NCI-H1092 (cell line): ENCODE data around the gene ATP1A1.

Experiments
- DNase-seq: peaks from one replicate; lab custom pipeline; 2025; lab: John Stamatoyannopoulos, UW

Gene ATP1A1

DNA sequence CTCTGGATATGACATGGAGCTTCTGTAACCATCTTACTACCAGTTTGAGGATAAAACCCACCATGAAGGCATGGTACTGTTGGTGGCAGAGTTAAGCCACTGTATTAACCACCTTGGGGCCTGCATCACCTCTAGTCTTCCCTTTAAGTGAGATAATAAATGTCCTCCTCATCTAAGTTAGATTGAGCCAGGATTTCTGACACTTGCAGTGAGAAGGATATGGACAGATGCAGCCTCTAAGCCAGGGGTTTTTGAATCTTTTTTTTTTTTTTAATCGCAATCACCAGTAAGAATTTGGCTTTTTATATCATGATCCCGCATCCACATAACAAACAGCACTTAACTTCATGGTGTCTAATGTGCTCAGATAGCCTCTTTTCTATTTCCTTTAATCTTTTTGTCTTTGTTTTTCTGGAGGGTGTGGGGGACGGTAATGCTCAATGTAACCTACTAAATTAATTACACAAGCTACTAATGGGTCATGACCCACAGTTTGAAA, 42.2 kb downstream of the ATP1A1 start:
- no peak for DNase-seq

DNA sequence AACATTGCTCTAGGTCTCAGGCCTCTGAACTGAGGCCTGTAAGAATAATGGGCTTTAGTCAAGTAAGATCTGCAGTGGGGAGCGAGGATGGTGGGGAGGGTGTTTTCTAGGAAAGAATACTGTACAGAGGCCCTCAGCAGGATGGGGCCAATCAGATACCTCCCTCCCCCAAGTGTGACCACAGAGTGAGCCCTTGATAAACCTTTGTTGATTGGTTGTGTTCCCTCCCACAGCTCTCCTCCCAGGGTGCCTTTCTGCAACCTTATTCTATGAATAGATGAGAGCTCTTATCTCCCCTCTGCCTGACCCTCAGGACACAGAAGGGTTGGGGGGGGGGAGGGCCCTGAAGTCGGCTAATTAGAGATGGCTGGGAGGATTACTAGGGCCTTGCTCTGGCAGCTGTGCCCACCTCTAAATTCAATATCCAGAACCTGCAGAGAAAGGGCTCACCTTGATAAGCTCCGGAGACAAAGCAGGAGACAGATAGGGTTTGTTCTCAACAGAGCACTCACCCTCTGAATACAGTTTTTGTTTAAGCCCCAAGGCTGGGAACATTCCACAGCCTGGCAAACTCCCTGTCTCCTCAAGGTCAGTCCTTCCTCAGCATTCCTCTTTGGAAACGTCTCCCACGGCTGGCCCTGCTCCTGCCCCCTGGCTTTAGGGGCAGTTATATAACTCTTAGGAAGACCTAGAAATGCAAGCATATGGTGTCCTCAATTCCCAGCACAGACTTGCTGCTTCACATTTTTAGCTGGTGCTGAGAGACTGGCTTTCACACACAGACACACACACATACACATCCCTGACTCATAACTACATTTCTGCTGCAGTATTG, 42.9 kb downstream of the ATP1A1 start:
- DNase-seq, result no peak

DNA sequence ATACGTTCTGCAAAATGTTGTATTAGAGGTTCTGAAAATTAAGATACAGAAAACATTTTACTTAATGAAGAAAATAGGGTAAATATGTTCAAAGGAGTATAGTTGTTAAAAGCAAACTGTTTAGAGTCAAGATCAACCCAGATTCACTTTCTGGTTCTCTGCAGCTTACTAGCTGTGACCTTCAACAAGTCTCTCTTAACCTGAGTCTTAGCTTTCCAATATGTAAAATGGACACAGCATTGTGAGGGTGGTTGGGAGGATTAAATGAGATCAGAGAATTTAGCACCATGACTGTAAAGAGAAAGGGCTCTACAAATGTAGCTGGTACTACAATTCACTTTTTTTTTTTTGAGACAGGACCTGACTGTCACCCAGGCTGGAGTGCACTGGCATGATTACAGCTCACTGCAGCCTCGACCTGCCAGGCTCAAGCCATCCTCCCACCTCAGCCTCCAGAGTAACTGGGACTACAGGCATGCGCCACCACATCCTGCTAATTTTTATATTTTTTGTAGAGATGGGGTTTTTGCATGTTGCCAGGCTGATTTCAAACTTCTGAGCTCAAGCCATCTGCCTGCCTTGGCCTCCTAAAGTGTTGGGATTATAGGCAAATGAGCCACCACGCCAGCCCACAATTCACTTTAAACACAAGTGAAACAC, 43.9 kb downstream of the ATP1A1 start:
- no peak for DNase-seq

DNA sequence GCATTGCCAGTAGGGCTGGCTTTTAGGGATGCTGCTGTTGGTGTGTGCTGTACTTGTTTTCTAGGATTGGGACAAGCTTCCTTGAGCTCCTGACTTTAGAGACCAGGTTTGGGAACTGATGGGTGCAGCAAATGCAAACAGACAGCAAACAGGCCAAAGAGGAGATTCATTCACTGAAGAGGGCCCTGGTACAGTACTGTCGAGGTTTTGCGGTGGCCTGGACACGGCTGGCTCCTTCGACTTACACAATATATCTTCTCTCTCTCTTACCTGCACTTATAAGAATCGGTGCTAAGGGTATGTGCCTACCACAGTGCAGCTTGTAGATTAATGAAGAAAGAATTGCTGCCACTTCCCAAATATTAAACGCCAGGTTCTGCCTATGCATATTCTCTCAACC, 44.6 kb downstream of the ATP1A1 start:
- DNase-seq, result no peak

DNA sequence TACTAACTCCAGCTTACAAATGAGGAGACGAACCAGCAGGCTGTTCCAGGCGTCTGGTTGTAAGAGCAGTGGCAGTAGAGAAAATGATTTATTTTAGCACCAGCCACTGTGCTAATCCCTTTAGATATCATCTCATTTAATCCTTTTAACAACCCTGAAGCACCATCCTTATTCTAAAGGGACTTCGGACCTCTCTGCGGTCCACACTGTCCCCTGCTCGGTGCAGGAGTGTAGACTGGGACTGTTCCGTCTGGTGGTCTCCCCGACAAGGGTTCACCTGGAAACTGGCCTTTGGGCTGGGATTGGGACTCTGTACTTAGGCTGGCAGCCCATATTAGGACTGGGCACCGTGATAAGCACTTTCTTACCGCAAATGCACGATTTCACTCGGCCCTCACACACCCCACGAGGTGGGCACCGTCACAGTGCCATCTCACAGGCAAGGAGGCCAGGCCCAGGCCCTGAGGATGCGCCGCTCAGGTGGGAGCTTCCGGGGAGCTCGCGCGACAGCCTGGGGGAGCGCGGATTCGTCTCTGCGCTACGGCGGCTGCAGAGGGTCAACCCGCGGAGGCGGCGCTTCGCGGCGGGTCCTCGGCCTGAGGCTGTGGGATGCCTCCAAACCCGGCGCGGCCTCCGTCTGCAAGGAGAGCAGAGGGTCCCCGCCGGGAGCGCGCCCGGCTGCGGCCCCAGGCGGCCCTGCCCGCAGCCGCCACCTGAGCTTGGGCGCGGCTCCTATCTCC, 45.2 kb downstream of the ATP1A1 start:
- peak; percentile 82 for DNase-seq

DNA sequence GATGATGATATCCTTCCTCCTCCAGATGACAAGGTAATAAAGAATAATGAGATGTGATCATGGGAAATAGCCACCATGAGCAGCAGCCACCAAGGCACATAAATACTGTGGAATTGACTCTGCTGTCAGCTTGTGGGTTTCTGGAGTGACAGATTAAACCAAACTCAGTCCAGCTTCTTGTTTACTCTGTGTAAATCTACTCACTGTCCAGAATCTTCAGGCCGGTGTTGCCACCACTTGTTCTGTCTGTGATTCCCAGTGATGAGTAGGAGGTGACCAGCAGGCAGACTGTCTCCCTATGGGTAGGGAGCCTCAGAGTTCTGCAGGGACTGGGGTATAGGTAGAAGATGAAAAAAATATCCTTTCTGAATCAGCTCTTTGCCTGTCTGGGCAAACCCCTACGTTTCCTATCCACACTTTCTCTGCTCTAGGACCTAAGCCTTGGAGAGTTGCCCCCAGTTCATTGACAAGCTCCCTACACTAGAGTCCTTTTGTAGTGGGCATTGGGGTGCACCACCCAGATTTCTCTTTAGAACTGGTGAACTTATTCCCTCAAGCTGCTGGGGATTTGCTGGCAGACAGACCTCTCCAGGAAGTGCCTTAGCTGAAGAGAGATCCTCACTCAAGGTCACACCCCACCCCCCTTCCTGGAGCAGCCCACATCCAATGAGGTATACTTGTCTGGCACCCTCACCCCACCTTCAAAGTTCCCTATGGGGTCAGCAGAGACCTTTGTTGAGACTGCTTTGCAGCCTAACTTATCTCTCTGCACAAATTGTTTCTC, 47.6 kb downstream of the ATP1A1 start:
- no peak for DNase-seq

DNA sequence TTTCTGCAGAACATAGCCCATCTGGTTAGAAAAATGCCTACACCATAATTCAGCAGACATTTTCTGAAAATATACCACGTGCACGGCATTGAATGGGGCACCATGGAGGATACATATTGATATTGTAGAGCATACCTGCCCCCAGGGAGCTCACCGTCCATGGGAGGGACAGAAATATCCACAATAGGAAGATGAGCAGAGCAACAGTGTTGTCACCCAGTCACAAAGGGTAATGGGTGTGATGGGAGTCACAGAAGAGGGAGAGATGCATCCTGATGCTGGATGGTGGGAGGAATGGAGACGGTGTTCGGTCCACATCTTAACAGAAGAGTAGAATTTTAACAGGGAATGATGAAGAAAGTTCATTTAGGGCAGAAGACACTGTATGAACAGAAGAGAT, 51.4 kb downstream of the ATP1A1 start:
- no peak for DNase-seq

DNA sequence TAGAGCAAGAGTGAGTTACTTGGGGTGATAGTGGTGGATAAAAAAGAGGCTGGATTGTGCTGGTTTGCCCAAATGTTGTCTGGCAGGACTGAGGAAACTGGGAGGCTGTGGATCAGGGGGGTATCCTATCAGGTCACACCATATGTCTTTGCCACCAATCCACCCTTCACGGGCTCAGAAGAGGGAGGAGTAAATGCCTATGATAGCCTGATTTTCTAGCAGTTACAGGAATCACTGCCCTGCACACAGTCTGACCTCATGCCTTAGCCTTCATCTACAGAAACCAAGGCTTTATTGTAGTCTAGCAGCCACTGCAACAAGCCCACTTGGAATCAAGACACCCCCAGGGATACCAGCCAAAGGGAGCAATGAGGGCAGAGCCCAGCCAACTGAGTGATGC, 51.8 kb downstream of the ATP1A1 start:
- DNase-seq, result no peak

DNA sequence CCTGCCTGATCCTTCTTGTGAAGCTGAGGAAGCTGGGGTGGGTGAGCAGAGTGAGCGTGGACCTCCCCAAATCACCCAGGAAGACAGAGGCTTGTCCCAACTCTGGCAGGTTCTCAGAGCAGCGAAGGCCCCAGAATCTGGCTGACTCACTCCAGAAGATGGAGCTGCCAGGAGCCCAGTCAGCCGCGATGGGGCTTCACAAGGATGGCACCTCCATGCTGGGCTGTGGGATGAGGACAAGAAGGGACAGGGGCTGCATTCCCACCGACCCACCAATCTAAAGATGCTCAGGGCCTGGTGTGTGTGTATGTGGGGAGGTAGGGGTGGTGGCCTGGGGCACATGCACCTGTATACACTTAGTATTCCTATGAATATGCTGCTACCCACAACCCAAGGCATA, 52.9 kb downstream of the ATP1A1 start:
- DNase-seq, result no peak

DNA sequence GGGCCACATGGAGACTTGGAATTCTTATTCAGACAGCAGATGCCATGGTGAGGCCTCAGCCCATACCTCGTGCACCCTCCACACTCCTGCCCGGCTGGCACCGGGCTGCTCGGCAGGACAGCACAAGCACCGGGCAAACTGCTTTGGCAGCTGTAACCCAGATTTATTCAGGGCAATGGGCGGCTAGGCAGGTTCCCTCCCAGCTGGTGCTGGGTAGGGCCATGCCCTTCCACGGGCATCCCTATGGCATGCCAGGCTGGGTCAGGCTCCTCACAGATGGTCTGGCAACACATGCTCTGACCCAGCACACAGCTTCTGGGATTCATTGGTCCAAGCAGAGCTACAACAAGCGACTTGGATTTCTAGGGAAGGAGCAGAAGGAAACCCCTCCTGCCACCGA, 53.4 kb downstream of the ATP1A1 start:
- no peak for DNase-seq

DNA sequence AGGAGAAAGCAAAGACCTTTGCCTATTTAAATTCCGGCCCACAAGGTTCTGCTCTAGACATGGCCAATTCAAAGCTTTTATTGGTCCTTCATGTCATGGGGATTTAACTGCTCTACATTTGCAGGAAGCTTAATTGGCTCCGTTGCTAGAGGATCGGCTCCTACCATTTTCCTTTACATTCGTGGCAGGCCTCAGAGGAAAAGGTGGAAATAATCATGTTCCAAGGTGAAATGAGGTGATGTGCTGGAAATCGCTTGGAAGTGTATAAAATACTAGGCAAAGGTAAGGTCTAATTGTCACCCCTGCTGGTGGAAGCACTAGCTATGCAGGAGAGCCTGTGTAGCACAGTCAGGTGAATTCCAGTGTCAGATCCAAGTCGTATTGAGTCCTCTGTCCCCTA, 55.5 kb downstream of the ATP1A1 start:
- DNase-seq, result no peak

DNA sequence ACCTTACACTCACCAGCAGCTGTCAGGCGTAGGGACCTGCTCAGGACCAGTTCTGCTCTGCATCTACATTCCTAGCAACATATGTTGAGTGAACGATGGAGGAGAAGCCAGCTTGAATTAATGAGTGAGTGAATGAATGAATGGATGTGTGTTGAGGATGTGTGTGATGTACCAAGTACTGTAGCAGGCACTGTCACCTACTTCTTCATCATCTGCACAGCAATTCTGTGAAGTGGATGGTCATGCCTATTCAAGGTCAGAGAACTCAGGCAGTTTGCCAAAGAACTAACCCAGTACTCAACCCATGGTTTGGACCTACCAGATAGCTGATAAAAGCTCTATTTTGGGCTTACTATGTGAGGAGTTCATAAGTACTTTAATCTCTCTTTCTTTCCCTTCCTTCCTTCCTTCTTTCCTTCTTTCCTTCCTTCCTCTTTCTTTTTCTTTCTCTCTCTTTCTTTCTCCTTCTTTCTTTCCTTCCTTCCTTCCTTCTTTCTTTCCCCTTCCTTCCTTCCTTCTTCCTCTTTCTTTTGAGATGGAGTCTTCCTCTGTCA, 56.9 kb downstream of the ATP1A1 start:
- DNase-seq, result no peak

DNA sequence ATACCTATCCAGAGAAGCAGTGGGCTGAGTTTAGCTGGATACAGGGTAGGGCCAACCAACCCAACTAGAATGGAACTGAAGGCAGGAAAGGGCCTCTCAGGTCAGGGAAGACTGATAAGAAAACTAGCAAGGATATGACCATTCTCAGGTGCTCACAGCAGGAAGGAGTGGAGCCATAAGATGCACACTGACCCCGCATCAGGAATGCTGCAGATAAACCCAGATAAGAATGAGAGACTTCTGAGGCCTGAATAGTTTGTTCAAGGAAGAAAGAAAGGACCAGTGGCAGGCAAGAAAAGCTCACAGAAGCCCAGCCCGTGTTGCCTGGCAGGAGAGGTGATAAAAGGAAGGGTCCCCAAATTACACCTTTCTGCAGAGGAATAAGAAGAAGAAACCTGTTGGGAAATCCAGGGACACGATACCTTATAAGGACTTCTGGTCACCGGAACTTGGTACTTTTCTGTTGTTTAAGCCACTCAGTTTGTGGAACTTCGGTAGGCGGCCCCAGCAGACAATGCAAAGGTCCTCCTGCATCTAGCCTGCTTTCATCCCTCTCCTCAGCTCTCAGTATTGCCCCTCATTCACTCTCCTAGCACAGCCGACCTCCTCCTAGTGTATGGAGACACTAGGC, 58.9 kb downstream of the ATP1A1 start:
- DNase-seq, result no peak

DNA sequence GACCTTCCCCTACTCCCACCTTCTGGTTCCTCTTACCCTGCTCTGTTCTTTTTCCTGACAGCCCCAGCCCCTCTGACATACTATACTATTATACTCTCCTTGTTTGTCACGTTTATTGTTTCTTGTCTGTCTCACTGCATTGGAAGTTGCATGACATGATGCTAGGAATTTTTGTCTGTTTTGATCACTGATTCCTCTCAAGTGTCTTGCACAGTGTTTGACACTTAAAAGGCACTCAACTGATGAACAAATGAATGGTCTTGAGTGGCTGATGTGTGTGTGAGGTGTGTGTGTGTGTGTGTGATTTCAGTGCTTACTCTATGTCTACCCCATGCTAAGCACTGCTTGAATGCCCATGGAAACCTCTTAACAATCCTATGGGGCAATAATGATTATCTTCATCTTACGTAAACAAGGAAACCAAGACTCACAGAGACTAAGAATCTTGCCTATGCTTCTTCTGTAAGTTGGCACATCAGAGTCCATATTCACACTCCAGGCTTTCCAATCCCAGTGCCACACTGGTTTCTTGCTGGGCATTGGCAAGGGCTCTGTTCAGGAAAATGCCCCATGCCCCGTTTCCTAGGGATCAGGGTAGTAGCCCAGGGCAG, 59.7 kb downstream of the ATP1A1 start:
- DNase-seq, result no peak

DNA sequence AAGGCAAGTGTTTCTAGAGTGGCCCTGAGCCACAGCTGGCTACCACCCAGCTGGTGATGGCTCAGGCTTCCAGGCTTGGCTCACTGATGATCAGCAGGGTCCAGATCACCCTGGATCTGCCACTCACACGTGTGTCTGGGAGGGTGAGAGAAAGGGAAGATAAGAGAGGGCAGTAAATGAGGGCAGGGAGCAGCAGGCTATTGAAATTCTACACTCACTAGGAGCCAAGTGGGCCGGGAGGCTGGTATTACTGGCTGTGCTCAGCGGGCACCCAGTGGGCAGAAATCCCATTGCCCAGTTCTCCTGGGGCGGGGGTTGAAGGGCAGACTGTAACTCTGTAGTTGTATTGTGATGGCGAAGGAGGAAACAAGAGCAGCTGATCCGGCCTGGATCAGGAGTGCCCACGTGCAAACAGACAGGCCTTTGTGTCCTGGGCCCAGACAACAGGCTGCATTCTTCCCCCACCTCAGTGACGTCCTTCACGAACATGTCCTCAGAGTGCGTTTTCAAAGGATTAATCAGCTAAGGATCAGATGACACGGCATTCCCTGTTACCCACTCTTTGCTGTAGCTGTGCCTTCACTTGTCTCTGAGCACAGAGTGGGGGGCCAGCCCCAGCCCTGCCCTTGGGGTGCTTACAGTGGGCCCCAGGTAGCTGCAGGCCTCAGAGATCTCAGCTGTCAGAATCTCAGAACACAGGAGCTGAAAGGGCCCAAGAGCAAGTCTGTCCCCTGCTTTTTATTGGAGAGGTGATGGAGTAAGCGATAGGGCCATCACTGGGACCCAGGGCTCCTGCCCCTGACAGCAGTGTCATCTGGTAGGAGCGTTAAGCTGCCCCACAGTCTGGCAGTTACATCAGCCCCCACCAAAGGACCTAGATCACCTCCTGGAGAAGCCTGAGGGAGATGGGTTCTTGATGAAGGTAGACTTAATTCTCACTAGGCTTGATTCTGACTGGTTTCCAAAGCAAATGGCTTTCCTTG, 60.5 kb downstream of the ATP1A1 start:
- peak; percentile 17 for DNase-seq

DNA sequence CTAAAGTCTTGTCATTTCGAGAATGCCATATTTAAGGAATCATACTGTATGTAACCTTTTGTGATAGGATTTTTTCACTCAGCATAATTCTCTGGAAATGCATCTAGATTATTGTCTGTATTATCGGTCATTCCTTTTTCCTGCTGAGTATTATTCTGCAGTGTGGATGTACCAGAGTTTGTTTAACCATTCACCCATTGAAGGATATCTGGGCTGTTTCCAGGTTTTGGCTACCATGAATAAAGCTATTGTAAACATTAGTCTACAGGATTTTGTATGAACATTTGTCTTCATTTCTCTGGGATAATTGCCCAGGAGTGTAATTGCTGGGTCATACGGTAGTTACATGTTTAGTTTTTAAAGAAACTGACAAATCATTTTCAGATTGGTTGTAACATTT, 61.8 kb downstream of the ATP1A1 start:
- DNase-seq, result no peak

DNA sequence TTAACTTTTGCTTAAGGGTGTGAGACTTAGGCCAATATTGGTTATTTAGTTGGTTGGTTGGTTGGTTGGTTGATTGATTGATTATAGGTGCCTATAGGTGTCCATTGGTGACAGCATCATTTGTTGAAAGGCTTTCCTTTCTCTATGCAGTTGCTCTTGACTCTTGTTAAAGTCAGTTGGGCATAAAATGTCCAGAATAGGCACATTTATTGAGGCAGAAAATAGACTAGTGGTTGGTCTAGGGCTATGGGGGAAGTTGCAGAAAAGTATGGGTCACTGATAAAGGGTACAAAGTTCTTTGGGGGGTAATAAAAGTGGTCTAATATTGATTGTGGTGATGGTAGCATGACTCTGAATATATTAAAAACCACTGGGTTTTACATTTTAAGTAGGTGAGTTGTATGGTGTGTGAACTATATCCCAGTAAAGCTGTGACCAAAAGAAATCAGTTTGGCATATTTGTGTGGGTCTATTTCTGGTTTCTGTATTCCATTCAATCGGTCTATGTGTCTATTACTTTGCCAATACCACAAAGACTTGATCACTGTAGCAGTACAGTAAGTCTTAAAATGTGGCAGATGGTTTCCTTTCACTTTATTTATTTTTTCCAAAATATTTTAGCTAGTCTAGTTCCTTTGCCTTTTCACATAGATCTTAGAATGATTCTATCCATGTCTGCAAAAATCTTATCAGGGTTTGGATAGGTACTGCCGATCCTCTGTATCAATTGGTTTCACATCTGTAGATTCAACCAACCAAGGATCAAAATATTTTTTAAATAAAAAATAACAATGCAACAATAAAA, 63.0 kb downstream of the ATP1A1 start:
- DNase-seq, result no peak

DNA sequence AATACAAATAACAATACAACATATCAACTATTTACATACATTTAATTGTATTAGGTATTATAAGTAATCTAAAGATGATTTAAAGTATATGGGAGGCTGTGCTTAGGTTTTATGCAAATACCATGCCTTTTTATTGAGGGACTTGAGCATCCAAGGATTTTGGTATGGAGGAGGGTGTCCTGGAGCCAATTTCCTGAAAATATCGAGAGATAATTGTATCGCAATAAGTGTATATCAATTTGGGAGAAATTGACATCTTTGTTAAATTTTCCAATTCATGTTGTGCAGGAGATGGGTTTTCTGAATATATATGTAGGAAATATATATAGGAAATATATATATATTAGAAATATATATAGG, 63.5 kb downstream of the ATP1A1 start:
- no peak for DNase-seq

DNA sequence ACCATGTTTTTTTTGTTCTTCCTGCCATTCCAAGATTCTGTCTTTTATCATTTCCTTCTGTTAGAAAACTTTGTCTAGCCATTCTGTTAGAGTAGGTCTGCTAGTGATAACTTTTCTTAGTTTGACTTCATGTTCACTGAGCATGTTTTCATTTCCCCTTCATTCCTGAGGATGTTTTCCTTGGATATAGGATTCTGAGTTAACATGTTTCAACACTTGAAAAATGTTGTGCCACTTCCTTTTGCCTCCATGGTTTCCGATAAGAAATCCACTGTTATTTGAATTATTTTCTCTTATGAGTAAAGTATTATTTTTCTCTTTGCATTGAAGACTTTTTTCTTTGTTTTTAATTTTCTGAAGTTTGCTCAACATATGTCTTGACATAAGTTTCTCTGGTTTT, 66.7 kb downstream of the ATP1A1 start:
- no peak for DNase-seq
